Measurements from ENCODE around the gene ROBO1.

DNA sequence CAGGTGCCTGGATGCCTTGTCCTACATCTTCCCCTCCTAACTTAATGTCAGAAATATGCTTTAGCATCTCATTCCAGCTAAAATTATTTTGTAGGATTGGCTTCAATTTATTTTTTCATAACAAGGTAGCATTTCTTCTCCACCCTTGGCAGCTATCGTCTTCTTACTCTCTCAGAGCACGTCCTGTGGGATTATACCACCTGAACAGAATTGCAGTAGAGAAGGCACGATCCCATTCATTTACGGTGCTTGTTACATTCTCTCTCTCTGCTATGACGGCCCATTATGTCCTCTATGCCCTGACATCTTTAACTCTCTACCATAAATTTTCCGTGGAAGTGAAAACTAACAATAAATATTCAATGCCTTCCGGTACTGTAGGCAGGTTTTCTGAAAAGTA, 103.3 kb downstream of the ROBO1 start:
- TF ChIP-seq SIN3A (conservative IDR thresholded peaks at IDR 0.05 in 1 of 2, IDR thresholded peaks at IDR 0.05 in 1 of 2; ENCODE audit: low read depth in 1 of 2, low read length in 2 of 2), result no peak
- TF ChIP-seq, protein P1, sequence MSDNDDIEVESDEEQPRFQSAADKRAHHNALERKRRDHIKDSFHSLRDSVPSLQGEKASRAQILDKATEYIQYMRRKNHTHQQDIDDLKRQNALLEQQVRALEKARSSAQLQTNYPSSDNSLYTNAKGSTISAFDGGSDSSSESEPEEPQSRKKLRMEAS (IDR thresholded peaks at IDR 0.05), result no peak
- no peak for TF ChIP-seq KDM1A (IDR thresholded peaks at IDR 0.05; ENCODE audit: borderline replicate concordance, low read length)
- TF ChIP-seq JUND (IDR thresholded peaks at IDR 0.05; ENCODE audit: low read length), result no peak
- TF ChIP-seq POLR2A (IDR thresholded peaks at IDR 0.05; ENCODE audit: control extremely low read depth in 1 of 2, low read depth in 2 of 2, low read length in 2 of 2), result no peak
- no peak for TF ChIP-seq EZH2 (IDR thresholded peaks at IDR 0.05; ENCODE audit: low read depth, low read length, severe bottlenecking)
- TF ChIP-seq, protein P2, sequence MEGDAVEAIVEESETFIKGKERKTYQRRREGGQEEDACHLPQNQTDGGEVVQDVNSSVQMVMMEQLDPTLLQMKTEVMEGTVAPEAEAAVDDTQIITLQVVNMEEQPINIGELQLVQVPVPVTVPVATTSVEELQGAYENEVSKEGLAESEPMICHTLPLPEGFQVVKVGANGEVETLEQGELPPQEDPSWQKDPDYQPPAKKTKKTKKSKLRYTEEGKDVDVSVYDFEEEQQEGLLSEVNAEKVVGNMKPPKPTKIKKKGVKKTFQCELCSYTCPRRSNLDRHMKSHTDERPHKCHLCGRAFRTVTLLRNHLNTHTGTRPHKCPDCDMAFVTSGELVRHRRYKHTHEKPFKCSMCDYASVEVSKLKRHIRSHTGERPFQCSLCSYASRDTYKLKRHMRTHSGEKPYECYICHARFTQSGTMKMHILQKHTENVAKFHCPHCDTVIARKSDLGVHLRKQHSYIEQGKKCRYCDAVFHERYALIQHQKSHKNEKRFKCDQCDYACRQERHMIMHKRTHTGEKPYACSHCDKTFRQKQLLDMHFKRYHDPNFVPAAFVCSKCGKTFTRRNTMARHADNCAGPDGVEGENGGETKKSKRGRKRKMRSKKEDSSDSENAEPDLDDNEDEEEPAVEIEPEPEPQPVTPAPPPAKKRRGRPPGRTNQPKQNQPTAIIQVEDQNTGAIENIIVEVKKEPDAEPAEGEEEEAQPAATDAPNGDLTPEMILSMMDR (IDR thresholded peaks at IDR 0.05; ENCODE audit: control extremely low read depth in 1 of 3, insufficient read depth in 1 of 3, low read depth in 1 of 3, low read length in 3 of 3), result no peak
- no peak for TF ChIP-seq YY1 (IDR thresholded peaks at IDR 0.05; ENCODE audit: low read depth, low read length)
- no peak for TF ChIP-seq HDAC6 (IDR thresholded peaks at IDR 0.05; ENCODE audit: low read depth, low read length)
- no peak for TF ChIP-seq CHD2 (IDR thresholded peaks at IDR 0.05; ENCODE audit: low read length)
- no peak for TF ChIP-seq POU5F1 (IDR thresholded peaks at IDR 0.05; ENCODE audit: low read depth, low read length)
- TF ChIP-seq POLR2AphosphoS5 (IDR thresholded peaks at IDR 0.05; ENCODE audit: low read depth, low read length), result no peak
